GM18526 (cell line): Measurements from ENCODE around the gene PLN.

Experiments used
- POLR2A ChIP-seq: IDR thresholded peaks from 3 replicates; pipeline ENCODE4 v1.6.1; 2011; ENCODE audit not compliant: insufficient read length; ENCODE audit errors: extremely low read depth

The PLN gene

DNA sequence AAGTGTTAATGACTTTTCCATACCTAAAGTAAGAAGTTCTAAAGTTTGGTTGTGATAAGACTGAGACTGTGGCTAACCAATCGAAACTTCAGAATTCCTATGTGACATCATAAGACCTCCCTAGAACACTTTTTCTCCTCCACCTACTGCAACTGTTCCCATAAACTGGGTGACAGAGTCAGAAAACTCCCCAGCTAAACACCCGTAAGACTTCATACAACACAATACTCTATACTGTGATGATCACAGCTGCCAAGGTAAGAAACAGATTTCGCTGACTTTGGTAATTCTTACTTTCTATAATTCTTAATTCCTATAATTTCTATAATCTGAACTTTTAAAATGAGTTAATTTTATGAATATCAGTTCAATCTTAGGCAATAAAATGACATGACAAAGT lies at the start of gene PLN:
PLN (plus strand) TSS at position 161 of the 400 bp plus-strand sequence. CDS start 10,626 bp downstream, outside the sequence.
- TF ChIP-seq POLR2A = no peak

DNA sequence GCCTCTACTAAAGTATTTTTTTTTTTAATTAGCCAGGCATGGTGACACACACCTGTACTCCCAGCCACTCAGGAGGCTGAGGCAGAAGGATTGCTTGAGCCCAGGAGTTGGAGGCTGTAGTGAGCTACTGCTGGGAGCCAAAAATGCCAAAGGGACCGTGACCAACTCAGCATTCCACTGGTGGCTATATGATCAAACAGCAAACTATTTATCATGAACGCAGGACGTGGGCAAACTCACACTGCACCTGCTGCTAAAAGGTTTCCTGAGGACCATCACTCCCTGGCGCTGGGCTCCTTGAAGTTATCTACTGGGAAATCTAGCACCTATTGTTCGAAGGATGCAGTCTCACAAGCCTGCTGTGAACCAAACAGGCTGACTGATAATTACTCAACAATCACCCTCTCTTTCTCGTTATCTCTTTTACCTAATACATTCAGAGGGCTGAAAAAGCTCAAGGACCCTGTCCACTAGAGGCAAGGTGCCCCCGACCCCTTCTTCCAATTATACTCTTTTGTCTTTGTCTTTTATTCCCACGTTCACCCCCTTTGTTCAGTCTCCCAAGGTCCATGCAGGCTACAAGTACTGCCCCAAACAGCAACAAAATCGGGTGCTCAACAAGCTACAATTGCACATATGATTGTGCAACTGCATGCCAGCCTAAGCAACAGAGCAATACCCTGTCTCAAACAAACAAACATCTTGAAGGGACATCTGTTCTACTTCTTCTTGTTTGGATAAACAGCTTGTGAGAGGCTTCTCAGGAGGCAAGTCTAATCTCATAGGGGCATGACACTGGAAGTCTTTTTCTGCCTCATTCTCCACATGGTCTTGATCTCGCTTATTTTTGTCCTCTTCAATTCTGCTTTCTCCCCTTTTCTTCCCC lies 47.7 kb upstream of the PLN start:
- TF ChIP-seq POLR2A = no peak

DNA sequence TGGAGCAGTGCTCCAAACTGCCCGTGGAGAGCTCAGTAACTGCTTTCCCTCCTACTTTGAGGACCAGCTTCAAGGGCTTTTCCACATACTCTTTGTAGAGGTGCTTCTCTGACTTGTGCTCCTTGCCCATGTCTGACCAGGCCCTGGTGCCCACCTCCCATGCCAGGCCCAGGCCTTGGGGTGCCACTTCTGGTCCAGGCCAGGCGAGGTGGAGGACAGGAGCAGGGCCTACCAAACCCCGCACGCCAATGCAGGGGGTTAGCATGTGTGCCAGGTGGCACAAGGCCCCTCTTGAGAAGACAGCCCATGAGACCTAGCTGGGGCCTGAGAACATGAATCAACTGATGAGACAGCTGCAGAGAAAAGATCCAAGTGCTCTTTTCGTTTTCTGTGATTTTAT lies 47.0 kb upstream of the PLN start:
- no peak for TF ChIP-seq POLR2A

DNA sequence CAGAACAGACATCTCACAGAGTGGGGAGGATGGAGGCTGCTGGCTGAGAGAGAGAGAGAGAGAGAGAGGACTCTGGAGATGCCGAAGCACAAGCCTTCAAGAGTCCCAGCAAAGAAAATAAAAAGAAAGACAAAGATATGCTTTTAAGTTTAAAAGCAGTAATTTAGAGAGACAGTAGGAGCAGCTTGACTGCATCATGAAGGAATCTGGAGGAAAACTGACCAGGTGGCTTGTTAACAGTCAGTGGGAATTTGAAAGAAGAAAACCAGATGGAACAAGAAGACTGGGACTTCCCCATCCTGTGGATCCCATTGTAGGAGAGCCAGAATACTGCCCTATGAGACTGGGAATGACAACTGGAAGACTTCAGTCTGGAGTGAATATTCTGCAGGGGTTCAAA lies 46.3 kb upstream of the PLN start:
- no peak for TF ChIP-seq POLR2A

DNA sequence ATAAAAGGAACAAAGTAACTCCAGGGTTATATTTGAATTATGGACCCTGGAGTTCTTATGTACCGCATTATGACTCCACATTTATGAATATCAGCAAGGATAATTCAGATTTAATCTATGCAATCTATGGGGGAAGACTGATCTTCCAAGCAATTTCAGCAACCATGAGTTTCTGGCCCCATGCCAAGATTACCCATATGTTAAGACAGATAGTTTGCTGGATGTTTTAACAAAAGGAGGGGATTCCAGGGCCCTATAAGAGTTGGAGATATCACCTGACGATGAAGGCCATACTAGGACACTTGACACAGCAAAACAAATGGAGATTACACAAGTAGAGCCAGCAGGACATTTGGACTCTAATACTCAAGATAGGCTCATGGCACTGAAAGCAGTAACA lies 45.9 kb upstream of the PLN start:
- TF ChIP-seq POLR2A = no peak

DNA sequence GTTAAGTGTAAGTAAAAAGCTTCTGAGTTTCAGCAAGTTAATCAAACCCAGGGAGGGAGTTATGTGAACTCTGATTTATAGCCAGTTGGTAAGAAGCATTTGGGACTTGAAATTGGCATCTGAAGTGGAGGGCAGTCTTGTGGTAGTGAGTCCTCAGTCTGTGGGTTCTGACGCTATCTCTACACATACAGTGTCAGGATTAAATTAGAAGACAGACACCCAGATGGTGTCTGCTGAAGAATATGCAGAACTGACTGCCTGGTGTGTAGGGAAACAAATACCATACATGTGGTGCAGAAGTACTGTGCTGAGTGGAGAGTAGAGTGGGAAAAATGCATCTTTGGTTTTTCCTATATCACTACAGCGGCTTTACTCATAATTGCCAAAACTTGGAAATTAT lies 43.5 kb upstream of the PLN start:
- TF ChIP-seq POLR2A = no peak

DNA sequence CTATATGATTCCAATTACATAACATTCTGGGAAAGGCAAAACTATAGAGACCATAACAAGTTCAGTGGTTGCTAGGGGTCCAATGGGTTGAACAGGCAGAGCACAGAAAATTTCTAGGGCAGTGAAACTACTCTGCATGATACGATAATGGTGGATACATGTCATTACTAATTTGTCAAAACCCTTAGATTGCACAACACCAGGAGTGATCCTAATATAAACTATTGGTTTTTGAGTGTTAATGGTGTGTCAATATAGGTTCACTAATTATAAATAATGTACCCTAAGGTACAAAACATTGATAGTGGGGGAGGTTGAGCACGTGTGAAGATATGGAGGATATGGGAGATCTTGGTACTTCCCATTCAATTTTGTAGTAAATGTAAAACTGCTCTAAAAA lies 42.4 kb upstream of the PLN start:
- TF ChIP-seq POLR2A = no peak

DNA sequence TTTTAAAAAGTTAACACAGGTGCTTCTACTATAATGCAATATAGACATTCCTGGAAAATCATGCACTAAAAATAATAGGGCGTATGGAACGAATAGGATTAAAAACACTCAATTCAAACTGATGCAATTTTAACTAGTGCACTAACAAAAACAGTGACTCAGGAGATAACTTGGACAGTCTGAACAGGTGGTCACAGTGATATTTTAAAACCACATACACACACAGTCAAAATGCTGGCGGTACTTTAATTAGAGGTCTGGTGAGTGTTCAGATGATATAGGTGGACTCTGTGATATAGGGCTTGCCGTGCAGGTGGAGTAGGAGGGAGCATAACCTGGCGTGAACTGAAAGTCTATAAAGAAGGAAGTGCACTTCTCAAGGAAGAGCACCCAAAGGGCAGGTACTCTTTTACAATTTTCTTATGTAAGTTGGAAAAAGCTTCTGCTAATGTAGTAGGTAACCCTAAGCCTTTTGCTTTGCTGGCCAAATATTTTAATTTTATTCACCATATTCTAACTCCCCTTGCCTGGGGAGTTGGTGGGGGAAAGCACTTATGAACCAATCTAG lies 41.9 kb upstream of the PLN start:
- no peak for TF ChIP-seq POLR2A

DNA sequence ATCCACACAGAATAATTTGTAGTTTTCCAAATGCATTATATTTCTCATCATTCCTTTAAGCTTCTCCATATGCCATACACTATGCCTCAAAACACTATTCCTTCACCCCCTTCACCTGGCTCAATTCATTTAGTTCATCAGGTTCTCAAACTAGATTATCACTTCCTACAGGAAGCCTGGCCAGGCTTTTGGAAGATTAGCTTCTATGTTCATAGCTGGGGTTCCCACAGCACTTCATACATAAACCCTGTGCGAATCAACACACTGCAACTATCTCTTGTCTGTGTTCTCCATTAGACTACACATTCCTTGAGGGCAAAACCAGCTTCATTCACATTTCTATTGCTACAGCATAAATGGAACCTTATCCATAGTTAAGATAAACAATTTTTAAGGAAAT lies 40.5 kb upstream of the PLN start:
- TF ChIP-seq POLR2A = no peak

DNA sequence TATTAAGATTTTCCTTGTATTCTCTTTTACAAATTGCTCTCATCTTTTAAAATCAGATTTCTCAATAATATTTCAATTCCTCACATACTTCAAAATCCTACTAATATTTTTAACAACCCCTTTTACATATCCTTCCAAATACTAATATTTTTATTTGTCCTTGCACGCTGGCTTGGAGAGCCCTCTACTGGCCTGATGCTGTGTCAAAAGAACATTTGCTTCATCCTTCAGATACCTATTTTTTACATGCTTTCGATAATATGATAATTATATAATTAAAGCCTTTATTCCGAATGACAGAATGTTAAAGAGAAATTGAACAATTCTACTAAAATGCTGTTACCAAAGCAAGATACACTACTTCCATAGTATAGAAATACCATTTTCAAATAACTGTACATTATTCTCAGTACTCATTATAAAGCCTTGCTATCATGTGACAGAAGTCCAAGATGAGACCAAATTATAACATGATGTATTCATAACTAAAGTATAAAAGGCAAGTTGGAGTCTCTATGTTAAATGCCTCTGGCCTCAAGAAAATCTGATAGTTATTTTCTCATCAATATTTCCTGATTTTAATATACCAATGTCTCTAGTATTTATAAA lies 39.0 kb upstream of the PLN start:
- no peak for TF ChIP-seq POLR2A

DNA sequence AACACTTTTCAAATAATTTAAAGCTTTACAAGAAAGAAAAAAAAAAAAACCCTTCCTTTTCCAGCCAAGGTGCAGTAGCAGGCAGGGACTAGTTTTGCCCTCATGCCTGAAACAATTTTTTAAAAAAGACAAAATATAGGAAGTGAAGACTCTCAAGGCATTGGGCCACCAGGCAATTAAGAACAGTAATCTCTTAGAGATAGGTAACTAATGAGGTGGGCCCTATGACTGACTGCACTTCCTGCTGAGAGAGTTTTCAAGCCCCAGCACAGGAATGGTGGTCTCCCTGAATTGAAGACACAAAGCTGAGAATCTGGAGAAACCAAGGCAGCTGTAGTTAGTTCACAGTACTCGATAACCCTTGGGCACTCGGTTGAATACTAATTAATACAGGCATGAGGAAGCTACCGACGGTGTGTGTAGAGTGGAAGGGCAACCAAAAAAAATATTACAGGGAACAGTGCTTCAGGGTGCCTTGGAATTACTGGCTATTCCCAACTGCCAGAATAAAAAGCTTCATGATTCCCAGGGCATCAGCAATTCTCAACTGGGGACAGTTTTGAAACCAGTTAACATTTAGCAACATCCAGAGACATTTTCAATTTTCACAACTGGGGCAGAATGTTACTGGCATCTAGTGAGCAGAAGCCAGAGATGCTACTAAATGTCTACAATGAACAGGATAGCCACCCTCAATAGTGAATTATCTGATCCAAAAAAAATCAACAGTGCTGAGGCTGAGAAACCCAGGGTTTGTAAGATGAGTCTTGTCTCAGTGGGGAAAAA lies 36.0 kb upstream of the PLN start:
- no peak for TF ChIP-seq POLR2A

DNA sequence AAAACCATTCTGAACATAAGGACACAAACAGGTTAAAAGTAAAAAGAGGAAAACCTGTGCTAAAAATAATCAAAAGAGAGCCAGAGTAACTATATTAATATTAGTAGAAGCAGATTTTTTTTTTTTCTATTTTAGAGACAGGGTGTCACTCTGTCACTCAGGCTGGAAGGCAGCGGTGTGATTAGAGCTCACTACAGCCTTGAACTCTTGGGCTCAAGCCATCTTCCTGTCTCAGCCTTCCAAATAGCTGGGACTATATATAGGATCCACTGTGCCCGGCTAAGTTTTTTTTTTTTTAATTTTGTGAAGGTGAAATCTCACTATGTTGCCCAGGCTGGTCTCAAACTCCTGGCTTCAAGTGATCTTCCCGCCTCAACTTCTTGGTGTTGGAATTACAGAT lies 33.4 kb upstream of the PLN start:
- TF ChIP-seq POLR2A = no peak

DNA sequence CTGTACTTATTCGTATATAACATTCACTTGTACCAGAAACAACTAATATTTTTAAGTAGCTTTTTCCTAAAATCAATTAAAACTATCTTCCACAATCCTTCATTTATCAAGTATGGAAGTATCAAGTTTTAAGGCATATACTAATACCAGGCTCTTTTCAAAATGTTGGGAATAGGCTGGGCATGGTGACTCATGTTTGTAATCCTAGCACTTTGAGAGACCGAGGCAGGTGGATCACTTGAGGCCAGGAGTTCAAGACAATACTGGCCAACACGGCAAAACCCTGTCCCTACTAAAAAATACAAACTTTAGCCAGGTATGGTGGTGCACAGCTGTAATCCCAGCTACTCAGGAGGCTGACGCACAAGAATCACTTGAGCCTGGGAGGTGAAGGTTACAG lies 25.7 kb upstream of the PLN start:
- TF ChIP-seq POLR2A = no peak

DNA sequence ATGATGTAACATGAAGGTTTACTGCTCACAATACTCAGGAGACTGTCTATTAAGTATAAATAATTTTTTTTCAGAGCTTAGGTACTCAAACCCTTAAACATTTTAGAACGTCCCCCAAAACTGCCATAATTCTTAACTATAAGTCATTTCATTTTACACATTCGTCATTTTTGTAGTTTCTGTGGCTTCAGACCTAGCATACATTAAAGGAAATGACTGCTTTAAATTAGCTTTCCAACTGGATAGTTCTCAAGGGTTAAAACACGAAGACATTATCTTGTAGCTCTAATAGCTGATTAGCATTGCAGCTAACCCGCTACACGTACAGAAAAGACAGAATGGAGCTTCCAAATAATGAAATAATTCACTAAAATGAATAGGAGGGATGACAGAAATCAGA lies 24.9 kb upstream of the PLN start:
- TF ChIP-seq POLR2A = no peak

DNA sequence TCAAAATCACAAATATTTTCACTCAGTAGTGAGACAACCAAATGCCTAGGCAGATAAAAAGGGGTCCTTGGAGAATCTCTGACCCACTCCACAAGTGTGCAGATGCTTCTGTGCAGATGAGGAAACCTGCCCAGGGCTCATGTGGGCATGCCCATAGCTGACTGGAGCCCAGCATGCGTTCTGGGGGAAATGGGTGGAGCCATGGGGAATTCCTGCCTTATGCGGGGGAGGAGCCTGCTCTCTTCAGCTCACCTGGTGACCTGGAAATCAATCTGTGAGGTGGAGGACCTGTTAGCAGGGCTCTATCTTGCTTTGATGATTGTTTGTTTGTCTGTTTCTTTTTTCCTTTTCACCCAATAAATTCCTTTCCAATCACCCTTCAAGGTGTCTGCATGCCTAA lies 23.4 kb upstream of the PLN start:
- no peak for TF ChIP-seq POLR2A

DNA sequence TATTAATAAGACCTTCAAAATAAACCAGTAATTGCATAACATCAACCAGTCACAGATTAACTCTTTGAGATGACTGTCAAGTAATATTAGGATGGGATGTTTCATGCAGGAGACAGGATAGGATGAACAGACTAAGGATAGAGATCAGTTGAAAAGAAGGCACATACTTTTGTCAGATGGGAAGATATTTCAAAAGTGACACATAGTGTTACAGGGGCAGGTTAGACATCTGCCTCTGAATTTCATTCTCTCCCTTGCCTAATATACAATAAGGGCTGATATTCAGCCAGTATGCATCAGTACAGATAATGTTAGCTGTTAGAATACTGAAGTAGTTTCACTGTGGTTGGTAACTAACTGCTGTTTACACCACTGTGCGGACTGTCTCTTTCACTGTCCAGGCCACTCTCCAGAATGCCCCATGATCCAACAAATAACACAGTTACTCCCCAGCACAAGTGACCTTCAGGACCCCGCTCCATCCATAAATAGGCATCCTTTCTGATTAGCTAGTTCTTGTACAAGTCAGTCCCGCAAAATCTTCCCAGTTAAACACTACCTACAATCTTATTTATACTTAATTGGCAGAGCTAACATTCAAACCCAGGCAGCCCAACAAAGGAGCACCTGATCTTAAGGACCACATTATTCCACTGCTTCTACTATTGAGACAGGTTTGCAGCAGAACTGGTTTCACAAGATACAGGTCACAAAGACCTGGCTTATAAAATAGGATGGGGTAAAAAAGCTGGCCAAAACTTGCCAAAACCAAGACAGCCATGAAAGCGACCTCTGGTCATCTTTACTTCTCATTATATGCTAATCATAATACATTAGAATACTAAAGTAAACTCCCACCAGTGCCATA lies 21.9 kb upstream of the PLN start:
- TF ChIP-seq POLR2A = no peak
